ENCODE data around the gene VARS2.
A peak's percentile ranks its signal among the peaks of the same experiment; 100 is the strongest.
"Not testable (repeated sequence)": the region's sequence is repeated elsewhere in the genome, so short reads cannot be mapped to it uniquely, and the experiment has no call there.

The VARS2 gene

GRCh38 chr6:30914076-30914853, at the start of gene VARS2:
Gene VARS2, plus strand, starts transcription at chr6:30914238. Its CDS starts 599 bp downstream, at chr6:30914837.
- peak; percentile 99 for DNase-seq (ENCODE audit: low spot score)

DNA sequence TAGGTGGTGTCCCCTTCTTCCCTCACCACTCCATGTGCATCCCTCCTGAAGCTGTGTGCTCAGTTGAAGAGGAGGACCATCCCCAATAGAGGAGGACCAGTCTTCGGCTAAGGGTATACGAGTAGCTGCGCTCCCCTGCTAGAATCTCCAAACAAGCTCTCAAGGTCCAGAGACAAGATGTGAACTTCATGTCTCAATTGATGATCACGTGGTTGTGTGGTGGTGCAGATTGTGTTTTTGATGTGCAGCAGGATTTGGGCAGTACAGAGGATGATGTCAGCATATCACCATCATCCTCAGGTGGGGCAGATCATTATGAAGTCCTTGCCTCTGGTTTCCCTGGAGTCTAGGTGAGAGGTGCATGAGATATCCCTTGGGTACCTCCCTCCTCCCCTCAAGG, 49.7 kb upstream of the VARS2 start:
- no peak for DNase-seq (ENCODE audit: low spot score)

DNA sequence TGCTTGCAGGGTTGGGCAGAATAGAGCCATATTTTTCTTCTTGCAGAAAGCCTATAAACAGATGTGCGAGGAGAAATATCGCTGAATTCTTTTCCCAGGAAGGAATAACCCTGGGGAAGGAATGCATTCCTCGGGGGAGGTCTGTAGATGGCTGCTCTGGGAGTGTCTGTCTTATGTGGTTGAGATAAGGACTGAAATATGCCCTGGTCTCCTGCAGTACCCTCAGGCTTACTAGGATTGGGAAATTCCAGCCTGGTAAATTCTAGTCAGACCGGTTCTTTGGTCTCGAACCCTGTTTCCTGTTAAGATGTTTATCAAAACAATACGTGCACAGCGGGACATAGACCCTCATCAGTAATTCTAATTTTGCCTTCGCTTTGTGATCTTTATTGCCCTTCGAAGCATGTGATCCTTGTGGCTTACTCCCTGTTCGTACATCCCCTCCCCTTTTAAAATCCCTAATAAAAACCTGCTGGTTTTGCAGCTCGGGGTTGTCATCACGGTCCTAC, 44.7 kb upstream of the VARS2 start:
- not testable (repeated sequence) for DNase-seq (ENCODE audit: low spot score)

DNA sequence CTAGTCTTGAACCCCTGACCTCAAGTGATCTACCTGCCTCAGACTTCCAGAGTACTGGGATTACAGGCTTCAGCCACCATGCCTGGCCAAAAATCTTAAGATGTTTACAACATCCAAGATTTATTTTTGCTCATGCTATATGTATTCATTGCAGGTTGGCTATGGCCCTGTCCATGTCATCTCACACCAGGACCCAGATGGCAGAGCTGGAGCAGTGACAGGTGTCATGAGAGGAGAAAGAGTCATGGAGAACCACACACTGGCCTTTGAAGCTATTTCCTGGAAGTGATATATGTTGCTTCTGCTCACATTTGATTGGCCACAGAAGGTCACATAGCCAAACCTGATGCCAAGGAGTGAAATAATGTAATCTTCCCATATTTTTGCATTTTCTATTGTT, 43.5 kb upstream of the VARS2 start:
- no peak for DNase-seq (ENCODE audit: low spot score)

GRCh38 chr6:30871592-30872183, 42.4 kb upstream of the VARS2 start:
- no peak for DNase-seq (ENCODE audit: low spot score)

DNA sequence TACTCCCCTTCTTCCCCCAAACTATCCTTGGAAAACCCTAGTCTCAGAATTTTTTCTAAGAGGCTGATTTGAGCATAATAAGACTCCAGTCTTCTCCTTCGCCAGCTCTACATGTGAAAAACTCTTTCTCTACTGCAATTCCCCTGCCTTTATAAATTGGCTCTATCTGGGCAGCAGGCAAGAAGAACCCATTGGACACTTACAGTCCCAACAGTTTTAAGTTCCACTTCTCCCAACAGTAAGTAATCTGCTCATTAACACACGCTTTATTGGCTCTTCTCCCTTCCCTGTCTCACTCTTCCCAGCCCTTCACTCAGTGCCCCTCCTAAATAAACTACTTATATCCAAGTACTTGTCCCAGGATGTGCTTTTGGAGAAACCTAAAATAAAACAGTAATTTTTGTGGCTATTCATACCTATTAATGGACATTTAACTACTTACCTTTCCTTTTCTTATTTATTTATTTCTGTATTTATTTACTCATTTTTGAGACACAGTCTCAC, 40.8 kb upstream of the VARS2 start:
- DNase-seq (ENCODE audit: low spot score), result no peak

GRCh38 chr6:30873795-30874194, 40.2 kb upstream of the VARS2 start:
- not testable (repeated sequence) for DNase-seq (ENCODE audit: low spot score)

- DNase-seq (ENCODE audit: low spot score), result no peak
These were observed 38.6 kb upstream of the VARS2 start for GRCh38 chr6:30875244-30876038.

DNA sequence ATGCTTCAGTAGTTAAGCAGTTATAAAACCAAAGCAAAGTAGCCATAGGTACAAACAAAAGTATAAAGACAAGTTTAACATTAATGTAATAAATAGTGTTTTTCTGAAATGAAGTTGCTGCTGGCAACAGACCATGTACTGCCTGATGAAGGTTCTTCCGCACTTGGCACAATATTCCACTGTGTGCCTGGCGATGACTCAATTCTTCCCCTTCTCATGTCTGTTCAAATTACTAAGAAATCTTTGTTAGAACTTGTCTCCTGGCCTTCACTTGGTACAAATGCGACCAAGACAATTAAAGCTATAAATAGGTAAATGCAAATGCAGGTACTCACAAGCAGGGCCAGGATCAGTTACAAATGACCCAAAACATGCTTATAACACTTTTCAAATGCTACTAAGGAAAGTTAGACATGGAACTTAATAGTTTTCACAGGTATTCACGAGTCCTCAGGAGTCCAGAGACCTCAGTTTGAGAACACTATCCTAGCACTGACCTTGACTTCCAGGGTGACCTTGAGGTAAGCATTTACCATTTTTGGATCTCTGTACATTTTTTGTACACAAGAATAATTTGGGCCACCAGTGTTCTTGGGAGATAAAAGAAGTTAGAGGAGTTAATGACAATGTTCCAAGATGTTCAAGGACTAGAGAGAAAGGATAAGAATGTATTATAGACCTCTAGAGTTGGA, 37.9 kb upstream of the VARS2 start:
- peak; percentile 49 for DNase-seq (ENCODE audit: low spot score)

GRCh38 chr6:30877419-30878262, 36.4 kb upstream of the VARS2 start:
- DNase-seq (ENCODE audit: low spot score), result peak; percentile 87

DNA sequence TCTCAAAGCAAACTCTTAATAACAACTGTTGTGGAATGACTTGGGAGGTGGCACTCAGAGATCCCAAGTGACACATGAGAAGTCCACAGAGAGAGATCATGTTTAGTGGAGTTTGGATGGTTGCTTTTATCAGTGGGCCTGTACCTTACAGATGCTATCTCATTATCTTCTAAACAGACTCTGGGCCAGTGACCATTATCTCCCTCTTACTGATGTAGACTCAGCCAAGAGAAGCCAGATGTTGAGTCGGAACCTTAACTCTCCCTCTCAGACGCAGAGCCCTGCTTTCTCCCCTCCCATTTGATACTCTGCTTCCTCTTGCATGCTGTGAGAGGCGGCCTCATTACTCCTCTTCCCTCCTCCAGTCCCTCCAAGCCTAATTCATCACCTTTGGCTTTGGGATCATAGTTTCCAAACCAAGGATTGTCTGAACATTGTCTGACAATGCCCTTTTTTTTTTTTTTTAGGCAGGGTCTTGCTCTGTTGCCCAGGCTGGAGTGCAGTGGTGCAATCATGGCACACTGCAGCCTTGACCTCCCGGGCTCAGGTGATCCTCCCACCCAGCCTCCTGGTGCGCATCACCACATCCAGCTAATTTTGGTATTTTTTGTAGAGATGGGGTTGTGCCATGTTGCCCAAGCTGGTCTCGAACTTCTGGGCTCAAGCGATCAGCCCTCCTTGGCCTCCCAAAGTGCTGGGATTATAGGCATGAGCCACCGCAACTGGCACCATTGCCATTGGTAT, 34.2 kb upstream of the VARS2 start:
- no peak for DNase-seq (ENCODE audit: low spot score)

DNA sequence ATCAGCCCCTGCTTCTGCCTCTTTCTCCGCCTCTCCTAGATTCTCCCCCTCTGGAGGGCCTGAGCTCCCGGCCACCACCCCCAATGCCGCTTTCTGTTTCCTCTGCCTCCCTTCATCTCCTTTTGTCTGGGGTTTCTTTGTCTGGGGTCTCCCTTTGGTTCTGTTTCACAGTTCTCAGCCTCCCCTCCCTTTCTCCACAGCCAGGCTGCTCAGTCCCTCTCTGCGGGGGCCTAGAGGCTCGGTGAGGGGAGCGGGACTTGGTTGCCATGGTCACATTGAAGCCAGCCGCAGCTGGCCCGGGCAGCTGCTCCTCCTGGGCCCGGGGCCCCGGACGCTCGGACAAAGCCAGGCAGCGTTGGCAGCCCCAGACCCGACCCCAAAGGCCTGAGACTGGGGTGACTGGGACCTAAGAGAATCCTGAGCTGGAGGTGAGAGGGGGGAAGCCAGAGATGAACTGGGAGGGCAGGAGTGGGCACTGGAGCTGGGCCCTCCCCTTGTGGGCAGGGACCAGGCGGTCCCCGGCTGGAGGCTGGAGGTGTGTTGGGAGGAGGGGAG, 33.3 kb upstream of the VARS2 start:
- no peak for DNase-seq (ENCODE audit: low spot score)

DNA sequence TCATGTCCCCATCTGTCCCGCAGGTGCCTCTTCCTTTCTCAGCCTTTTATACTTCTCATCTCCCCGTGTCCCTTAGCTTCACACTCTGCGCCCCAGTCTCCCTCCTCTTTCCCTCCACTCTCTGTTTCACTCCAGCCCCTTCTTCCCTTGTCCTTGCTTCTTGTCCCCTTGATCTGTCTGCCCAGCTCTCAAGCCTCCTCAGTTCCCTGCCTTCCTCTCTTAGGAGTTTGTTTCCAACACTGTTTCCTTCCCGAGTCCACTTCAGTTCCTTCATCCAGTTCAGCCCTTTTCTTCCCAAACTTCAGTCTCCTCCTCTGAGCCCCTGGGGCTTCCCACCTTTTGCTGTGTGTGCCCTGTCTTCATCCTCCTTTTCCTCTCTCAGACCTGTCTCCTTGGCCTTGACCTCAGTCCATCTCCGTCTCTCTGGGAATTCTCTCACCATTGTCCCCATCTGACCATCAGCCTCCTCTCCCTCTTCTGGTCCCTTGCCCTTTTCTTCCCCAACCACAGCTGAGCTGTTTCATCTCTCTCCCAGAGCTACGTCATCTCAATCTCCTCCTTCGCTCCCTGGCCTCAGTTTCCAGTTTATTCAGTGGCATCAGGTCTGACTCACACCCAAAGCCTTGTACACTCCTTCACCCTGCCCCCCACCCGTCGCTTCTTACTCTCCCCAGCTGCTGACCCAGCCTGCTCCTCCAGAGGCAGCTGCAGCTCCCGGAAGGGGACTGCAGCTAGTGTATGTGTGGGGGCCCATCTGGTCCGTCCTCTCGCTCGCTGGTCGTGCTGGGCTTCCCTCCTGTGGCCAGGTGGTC, 32.4 kb upstream of the VARS2 start:
- DNase-seq (ENCODE audit: low spot score), result peak; percentile 34

DNA sequence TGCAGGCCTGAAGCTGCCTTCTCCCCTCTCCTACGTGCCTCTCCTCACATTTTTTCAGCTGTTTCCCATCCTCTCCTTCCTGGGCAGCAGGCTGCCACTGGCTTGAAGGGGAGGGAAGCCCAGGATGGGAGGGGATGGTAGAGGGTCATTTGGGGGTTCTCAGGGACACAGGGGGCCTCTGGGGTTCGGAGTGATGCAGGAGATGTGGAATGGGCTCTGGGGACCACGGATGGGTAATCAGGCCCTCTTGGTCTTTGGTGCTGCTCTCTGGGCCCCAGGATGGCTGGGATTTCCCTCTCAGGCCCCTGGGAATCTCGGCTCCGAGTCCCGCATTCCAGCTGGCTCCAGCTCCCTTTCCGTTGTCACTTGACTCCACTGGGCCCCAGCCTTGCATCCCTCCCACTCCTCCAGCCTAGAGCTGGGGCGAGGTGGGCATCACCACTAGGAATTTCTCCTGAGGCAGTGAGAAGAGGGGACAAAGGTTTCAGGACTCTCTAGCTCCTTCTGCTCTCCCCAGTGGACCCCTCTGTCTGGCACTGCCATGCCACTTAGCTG, 31.8 kb upstream of the VARS2 start:
- peak; percentile 27 for DNase-seq (ENCODE audit: low spot score)

DNA sequence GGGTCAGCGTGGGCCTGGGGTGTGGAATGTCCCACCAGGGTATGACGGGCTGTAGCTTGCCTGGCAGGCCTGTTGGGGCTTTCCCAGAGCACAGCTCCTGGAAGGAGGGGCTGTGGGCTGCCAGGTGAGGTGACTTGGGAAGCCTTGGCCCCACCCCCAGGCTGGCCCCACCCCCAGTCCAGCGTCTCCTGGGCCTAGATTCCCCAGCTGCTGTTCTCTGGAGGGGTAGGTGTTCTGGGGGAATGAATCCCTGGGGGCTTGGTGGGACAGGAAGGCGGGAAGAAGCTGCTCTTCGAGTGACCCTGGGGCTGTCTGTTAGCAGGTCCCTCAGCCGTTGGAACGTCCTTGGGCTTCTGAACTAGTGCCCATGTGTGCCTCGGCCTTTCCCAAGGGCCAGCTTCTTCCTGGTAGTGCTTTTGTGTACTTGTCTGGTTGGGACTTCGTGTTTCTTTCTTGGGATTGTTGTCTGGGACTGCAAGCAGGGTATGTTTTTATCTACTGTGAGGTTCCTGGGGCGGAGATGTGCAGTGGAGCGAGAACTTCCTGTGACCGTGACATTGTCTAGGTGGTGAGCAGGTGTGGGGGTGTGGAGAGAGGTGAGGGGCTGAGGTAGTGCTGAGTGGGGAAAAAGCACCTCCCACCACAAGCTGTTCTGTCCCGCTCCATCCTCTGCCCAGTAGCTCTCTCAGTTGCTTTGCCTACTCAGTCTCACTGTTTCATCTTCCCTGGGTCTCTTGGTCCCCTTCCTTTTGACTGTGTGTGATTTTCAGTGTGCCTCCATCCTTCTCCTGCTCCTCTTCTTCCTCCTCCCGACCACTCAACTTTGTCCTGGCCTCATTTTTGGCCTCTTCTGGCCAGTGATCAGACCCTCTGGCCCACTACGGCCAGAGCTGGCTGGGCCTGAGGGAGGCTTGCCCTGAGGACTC, 31.0 kb upstream of the VARS2 start:
- DNase-seq (ENCODE audit: low spot score), result peak; percentile 22

DNA sequence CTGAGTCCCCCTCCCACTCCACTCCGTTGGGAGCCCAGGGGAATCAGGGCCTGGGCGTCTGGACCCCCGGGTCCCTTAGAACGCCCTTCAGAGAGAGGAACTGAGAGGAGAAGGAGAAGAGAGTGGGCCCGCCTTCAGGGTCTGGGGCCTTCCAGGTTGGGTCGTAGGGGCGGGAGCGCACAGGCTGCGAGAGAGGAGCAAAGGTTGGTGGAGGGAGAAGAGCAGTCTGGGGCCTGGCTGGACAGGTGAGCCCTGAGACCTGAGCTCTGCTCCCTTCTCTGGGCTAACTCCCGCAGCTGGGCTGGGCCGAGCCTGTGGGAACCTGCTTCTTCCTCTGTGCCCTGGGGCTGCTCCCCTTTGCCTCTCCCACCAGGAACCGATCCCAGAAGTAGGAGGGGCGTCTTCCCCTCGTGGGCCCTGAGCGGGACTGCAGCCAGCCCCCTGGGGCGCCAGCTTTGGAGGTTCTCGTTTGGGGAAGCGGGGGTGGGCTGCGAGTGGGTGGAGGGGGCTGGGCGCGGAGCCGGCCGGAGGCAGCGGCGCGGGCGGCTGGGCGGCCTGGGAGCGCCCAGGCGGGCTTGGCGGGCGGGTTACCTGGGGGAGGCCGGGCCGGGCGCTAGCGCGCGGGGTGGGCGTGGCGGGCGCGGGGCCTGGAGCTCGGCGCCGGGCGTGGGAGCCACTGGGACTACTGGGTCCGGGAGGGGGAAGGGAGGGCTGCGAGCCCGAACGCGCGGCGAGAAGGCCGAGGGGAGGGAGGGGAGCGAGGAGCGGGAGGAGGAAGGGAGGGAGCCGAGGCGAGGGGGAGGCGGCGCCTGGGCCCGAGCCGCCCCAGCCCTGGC, 30.1 kb upstream of the VARS2 start, which contains the start of gene DDR1:
Gene DDR1 (plus strand): TSS at position 835 of the 836 bp plus-strand sequence. CDS start 4,211 bp downstream, outside the sequence.
- peak; percentile 85 for DNase-seq (ENCODE audit: low spot score)

Data from AG08396 (cell line).